C4-2B (cell line): ENCODE data around the gene SORCS1.

Experiments
- CTCF ChIP-seq: fragments of 450-650 bp; conservative IDR thresholded peaks from 2 replicates; pipeline ENCODE4 v1.5.1; 2017; ENCODE audit warnings: mild to moderate bottlenecking
- ZFX ChIP-seq: fragments of 450-650 bp; IDR thresholded peaks from 2 replicates; pipeline ENCODE4 v1.6.1; 2017

GRCh38 chr10:106941297-106942034, 223.0 kb downstream of the SORCS1 start:
- TF ChIP-seq CTCF (no peak), ZFX (no peak)
